Parathyroid adenoma (tissue), 2 donors: Measurements from ENCODE around the gene SMOC2.

Source experiments
- H2AFZ ChIP-seq: fragments of 300-600 bp; sonication (generic); one replicate; pipeline ENCODE4 v1.7.0; 2017; ENCODE audit warnings: antibody characterized with exemption, mild to moderate bottlenecking
- H3K27ac ChIP-seq: fragments of 300-600 bp; sonication (generic); one replicate; pipeline ENCODE4 v1.7.0; 2017
- H3K27me3 ChIP-seq: fragments of 300-600 bp; sonication (generic); one replicate; pipeline ENCODE4 v1.7.0; 2017; ENCODE audit warnings: low read length; ENCODE audit not compliant: control insufficient read depth, insufficient read depth
- H3K36me3 ChIP-seq: fragments of 300-600 bp; sonication (generic); one replicate; pipeline ENCODE4 v1.7.0; 2017; ENCODE audit warnings: low read length; ENCODE audit not compliant: control insufficient read depth, insufficient read depth
- H3K4me1 ChIP-seq: fragments of 300-600 bp; sonication (generic); one replicate; pipeline ENCODE4 v1.7.0; 2017; ENCODE audit warnings: control low read depth
- H3K4me2 ChIP-seq: fragments of 300-600 bp; sonication (generic); one replicate; pipeline ENCODE4 v1.7.0; 2017; ENCODE audit warnings: low read length
- H3K4me3 ChIP-seq: fragments of 300-600 bp; sonication (generic); one replicate; pipeline ENCODE4 v1.7.0; 2017; ENCODE audit warnings: low read depth, low read length
- H3K79me2 ChIP-seq: fragments of 300-600 bp; sonication (generic); one replicate; pipeline ENCODE4 v1.7.0; 2017; ENCODE audit warnings: control low read depth
- H3K9ac ChIP-seq: fragments of 300-600 bp; sonication (generic); one replicate; pipeline ENCODE4 v1.7.0; 2017; ENCODE audit warnings: mild to moderate bottlenecking
- H3K9me3 ChIP-seq: fragments of 300-600 bp; sonication (generic); one replicate; pipeline ENCODE4 v1.7.0; 2017; ENCODE audit warnings: low read length; ENCODE audit not compliant: control insufficient read depth
- TF ChIP-seq, protein P1 (sequence below): fragments of 300-600 bp; sonication (generic); IDR thresholded peaks from one replicate; pipeline ENCODE4 v1.7.0; 2017; ENCODE audit warnings: antibody characterized with exemption, mild to moderate bottlenecking
- donor health status: primary hyperparathyroidism.

The SMOC2 gene

GRCh38 chr6:168433898-168434297 lies 7.1 kb upstream of the SMOC2 start:
- no peaks in the 10 kb centered on the region for H3K4me1 ChIP-seq
- no peak overlapping the region for H3K9ac ChIP-seq
- TF ChIP-seq, protein P1, sequence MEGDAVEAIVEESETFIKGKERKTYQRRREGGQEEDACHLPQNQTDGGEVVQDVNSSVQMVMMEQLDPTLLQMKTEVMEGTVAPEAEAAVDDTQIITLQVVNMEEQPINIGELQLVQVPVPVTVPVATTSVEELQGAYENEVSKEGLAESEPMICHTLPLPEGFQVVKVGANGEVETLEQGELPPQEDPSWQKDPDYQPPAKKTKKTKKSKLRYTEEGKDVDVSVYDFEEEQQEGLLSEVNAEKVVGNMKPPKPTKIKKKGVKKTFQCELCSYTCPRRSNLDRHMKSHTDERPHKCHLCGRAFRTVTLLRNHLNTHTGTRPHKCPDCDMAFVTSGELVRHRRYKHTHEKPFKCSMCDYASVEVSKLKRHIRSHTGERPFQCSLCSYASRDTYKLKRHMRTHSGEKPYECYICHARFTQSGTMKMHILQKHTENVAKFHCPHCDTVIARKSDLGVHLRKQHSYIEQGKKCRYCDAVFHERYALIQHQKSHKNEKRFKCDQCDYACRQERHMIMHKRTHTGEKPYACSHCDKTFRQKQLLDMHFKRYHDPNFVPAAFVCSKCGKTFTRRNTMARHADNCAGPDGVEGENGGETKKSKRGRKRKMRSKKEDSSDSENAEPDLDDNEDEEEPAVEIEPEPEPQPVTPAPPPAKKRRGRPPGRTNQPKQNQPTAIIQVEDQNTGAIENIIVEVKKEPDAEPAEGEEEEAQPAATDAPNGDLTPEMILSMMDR = no peak
- no peak overlapping the region for H3K27ac ChIP-seq
- no peaks in the 10 kb centered on the region for H3K27me3 ChIP-seq
- H3K9me3 ChIP-seq = no peaks in the 10 kb centered on the region
- no peak overlapping the region for H3K4me3 ChIP-seq
- no peak overlapping the region for H2AFZ ChIP-seq
- H3K36me3 ChIP-seq = no peaks in the 10 kb centered on the region
- no peak overlapping the region for H3K4me2 ChIP-seq
- H3K79me2 ChIP-seq = no peaks in the 10 kb centered on the region

DNA sequence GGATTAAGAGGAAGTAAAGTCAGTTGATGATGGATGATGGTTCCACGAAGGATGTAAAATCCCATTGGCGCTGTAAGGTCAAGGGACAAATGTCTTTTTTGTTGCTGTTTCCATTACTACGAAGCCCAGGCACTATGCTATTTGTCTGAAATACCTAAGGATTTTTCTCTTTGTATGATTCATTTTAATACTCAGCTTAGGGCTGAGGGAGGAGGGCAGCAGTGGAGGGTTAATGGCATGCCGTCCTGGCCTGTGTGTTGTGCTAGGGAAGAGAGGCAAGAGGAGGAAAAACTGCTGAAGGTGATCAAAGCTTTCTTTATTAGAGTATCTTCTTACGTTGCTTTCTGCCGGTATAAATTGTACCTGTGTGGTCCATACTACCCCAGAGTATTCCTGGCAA lies 6.5 kb upstream of the SMOC2 start:
- no peak overlapping the region for H3K9ac ChIP-seq
- no peaks in the 10 kb centered on the region for H3K27me3 ChIP-seq
- H3K4me1 ChIP-seq = no peaks in the 10 kb centered on the region
- H3K36me3 ChIP-seq = no peaks in the 10 kb centered on the region
- no peaks in the 10 kb centered on the region for H3K9me3 ChIP-seq
- H3K4me3 ChIP-seq = no peak overlapping the region
- no peak overlapping the region for H3K4me2 ChIP-seq
- H2AFZ ChIP-seq = no peak overlapping the region
- H3K79me2 ChIP-seq = no peaks in the 10 kb centered on the region
- H3K27ac ChIP-seq = no peak overlapping the region
- TF ChIP-seq, protein P1 = no peak

GRCh38 chr6:168437751-168438150 lies 3.2 kb upstream of the SMOC2 start:
- TF ChIP-seq, protein P1 = no peak
- no peak overlapping the region for H3K4me2 ChIP-seq
- no peak overlapping the region for H2AFZ ChIP-seq
- H3K9ac ChIP-seq = no peak overlapping the region
- H3K4me3 ChIP-seq = no peak overlapping the region
- H3K27ac ChIP-seq = no peak overlapping the region
- H3K9me3 ChIP-seq = no peaks in the 10 kb centered on the region
- no peaks in the 10 kb centered on the region for H3K79me2 ChIP-seq
- no peaks in the 10 kb centered on the region for H3K36me3 ChIP-seq
- no peaks in the 10 kb centered on the region for H3K4me1 ChIP-seq
- no peaks in the 10 kb centered on the region for H3K27me3 ChIP-seq

DNA sequence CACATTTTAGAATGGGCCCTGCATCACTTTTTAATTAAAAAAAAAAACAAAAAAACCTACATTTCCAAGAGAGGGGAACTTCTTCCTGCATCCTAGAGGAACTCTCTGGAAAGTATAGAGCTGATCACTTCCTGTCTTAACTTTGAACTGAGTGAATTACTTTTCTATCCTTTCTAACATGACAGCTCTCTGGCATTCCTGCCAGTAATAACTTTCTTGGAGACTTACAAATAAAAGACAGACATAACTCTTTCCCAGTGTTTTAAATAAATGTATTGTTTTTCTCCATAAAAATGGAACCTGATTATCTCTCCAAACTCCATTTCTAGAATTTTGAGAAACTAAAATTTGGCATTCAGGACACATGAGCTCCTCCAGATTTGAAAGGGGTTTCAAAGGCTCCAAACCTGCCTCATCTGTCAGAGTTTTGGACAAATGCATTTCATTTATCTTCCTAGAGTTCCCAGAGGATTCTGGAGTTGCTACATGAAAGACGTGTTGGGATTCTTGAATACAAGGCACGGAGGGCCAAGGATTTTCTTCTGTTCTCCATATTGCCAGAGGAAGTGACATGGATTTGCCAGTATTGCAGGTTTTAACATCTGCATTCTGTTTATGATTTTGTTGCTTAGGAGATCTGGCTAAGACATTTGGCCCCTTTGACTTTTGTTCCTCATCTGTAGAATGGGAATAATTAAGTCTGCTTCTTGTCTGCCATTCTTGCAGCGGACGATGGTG lies 2.0 kb upstream of the SMOC2 start:
- no peak overlapping the region for H3K9ac ChIP-seq
- no peaks in the 10 kb centered on the region for H3K79me2 ChIP-seq
- H2AFZ ChIP-seq = no peak overlapping the region
- H3K4me3 ChIP-seq = no peak overlapping the region
- no peaks in the 10 kb centered on the region for H3K36me3 ChIP-seq
- H3K4me2 ChIP-seq = no peak overlapping the region
- no peak overlapping the region for H3K27ac ChIP-seq
- no peaks in the 10 kb centered on the region for H3K4me1 ChIP-seq
- H3K27me3 ChIP-seq = no peaks in the 10 kb centered on the region
- TF ChIP-seq, protein P1 = no peak
- no peaks in the 10 kb centered on the region for H3K9me3 ChIP-seq
